HG02970 (cell line): ENCODE results near the gene AGPAT4.

Experiments
- ATAC-seq: cut with Tn5 transposase; IDR thresholded peaks from one replicate; pipeline ENCODE4 v1.9.1; 2021; ENCODE audit warnings: mild to moderate bottlenecking, moderate library complexity, moderate number of reproducible peaks; ENCODE audit not compliant: unreplicated experiment, low FRiP score

The AGPAT4 gene

GRCh38 chr6:161088676-161089328, 185.1 kb downstream of the AGPAT4 start:
- ATAC-seq, result no peak

DNA sequence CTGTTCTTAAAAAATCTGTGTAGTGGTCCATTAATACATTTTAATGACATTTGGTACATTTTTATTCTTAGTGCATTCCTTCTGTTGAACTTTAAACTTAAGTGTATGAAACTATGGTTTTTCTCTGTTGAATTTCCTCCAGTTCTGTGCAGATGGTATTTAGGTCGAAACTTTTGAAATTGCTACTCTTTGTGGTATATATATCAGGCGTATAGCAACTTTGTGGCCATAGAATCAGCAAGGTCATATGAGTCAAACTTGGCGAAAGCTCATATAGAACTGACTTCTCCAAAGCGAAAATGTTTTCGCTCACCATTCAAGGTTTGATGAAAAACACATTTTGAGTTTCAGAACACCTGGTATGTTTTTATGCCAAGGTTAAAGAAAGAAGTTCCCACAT, 188.6 kb downstream of the AGPAT4 start:
- ATAC-seq, result no peak

- ATAC-seq, result no peak
These were observed 191.6 kb downstream of the AGPAT4 start for GRCh38 chr6:161082215-161082614.

DNA sequence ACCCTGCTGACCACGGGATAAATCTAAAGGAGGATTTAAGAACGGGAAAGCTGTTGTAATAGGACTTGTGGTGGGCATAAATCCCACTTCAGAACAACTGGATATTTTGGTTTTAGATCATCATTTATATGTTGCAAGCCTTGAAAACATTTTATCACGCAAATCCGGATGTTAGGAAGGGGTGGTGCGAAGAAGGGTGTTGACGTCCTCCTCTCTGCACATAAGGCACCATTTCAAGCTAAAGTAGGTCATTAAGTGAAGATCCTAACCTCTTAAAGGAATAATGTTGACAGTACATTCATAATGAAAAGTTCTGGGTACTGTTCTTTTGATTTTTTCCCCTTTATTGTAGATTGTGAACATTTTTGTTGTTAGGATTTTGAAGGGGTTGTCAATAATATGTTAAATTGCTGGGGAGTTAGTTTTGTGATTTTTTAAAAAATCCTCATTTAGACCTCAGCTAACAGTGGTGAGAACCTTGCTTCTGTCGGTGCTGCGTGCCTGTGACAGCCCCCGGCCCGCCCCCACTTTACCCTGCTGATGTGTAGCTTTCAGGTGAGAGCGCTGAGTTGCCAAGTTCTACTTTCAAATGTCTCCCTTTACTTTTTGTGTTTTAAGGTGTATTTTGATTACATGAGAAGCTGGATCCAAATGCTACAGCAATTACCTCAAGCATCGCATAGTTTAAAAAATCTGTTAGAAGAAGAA, 193.4 kb downstream of the AGPAT4 start:
- ATAC-seq, result no peak
